ENCODE measurements around the gene SIGLEC14. TPM values are rescaled to one million over a fixed set of nuclear protein-coding genes. Genes with fewer than 3 reads are reported as not detected.

The SIGLEC14 gene
- total and polyA plus RNA-seq, 2 experiments from 2014 or later = not detected

GRCh38 chr19:51694318-51695085 is 47.9 kb upstream of the SIGLEC14 start (continued):
- TF ChIP-seq ZNF462 (CRISPR knock-in tag; IDR thresholded peaks at IDR 0.05) (no peak), CREB1 (CRISPR knock-in tag; IDR thresholded peaks at IDR 0.05; ENCODE audit: low read depth) (no peak), EZH2phosphoT487 (IDR thresholded peaks at IDR 0.05; ENCODE audit: unreplicated experiment) (no peak)

GRCh38 chr19:51693819-51694218 is 47.2 kb upstream of the SIGLEC14 start:
- no peak overlapping the region for H3K4me2 ChIP-seq
- no peak for DNase-seq (ENCODE audit: low spot score)
- peaks cover 16% of the 10 kb centered on the region; the same call in 1 of the 2 replicates for H3K79me2 ChIP-seq (replicated peaks; ENCODE audit: insufficient read depth)
- no peak overlapping the region for H3K27ac Mint-ChIP-seq
- no peaks in the 10 kb centered on the region for H3K9me2 ChIP-seq (ENCODE audit: insufficient read depth)
- H3K4me1 Mint-ChIP-seq = peaks cover 25% of the 10 kb centered on the region
- no peaks in the 10 kb centered on the region for H3F3A ChIP-seq (replicated peaks; ENCODE audit: low read depth)
- no peak overlapping the region for H3K4me3 Mint-ChIP-seq
- H2AFZ ChIP-seq = no peak overlapping the region
- H3K4me1 ChIP-seq (ENCODE audit: insufficient read depth) = peaks cover 6% of the 10 kb centered on the region; the same call in 1 of the 2 replicates
- H3K27ac ChIP-seq (ENCODE audit: low read depth) = no peak overlapping the region
- H3K36me3 Mint-ChIP-seq (ENCODE audit: low read depth) = peaks cover 32% of the 10 kb centered on the region; the same call in 2 of the 3 replicates
- peaks cover 11% of the 10 kb centered on the region for H3K27me3 Mint-ChIP-seq (ENCODE audit: insufficient read depth, low read depth, poor library complexity)
- no peaks in the 10 kb centered on the region for H3K36me3 ChIP-seq (ENCODE audit: insufficient read depth)
- ATAC-seq = no peak
- H4K20me1 ChIP-seq (replicated peaks; ENCODE audit: insufficient read depth) = no peaks in the 10 kb centered on the region; the same call in 1 of the 2 replicates
- H3K9me3 Mint-ChIP-seq = no peaks in the 10 kb centered on the region; the same call in none of the 3 replicates
- no peaks in the 10 kb centered on the region for H3K27me3 ChIP-seq (ENCODE audit: insufficient read depth)
- H3K4me3 ChIP-seq = no peak overlapping the region
- TF ChIP-seq ZNF462 (CRISPR knock-in tag; IDR thresholded peaks at IDR 0.05) (no peak), STAT1 (IDR thresholded peaks at IDR 0.05; ENCODE audit: unreplicated experiment) (no peak), ZNF114 (CRISPR knock-in tag; IDR thresholded peaks at IDR 0.05) (no peak), EZH2 (IDR thresholded peaks at IDR 0.05; ENCODE audit: low read depth, unreplicated experiment) (no peak), ZNF331 (CRISPR knock-in tag; IDR thresholded peaks at IDR 0.05; ENCODE audit: low read depth) (no peak), NANOG (IDR thresholded peaks at IDR 0.05; ENCODE audit: borderline replicate concordance) (no peak)

Data from GM23338 (cell line).